GM13976 (cell line): Measurements from ENCODE around the gene CXCL8.

Source experiments
- DNase-seq: peaks from one replicate; pipeline ENCODE4 v3.0.0; 2012; ENCODE audit warnings: low spot score
- in situ Hi-C: fragments of 300-500 bp; cut with MboI; formaldehyde crosslinking; loops from one replicate; pipeline ENCODE4 v1.12.0; 2022; ENCODE audit warnings: low sequenced_read_pairs, mixed read lengths, inconsistent platforms; ENCODE audit not compliant: unreplicated experiment
- TF ChIP-seq, protein P1 (sequence below): IDR thresholded peaks from 2 replicates; pipeline ENCODE4 v1.5.1; 2012; ENCODE audit warnings: borderline replicate concordance, mild to moderate bottlenecking; ENCODE audit not compliant: insufficient read depth; ENCODE audit errors: extremely low read depth, missing control alignments, control extremely low read depth

The CXCL8 gene

DNA sequence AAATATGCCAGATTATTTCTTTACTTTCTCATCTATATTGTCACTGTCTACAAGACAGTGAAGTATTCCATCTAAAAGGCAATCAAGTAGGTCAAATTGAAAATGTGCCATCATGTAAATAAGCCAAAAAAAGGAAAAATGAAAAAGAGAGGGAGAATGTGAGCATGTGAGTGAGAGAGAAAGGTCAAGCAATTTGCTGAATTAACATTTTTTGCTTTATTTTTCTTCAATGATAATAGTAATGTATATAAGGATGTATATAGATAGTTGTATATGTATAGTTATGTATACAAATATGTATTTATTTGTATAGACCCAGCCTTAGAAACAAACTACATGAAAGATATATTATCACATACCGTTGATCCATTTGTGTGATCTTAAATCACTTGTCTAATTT, 11.5 kb downstream of the CXCL8 start:
- in situ Hi-C loops = no loop called here
- TF ChIP-seq, protein P1, sequence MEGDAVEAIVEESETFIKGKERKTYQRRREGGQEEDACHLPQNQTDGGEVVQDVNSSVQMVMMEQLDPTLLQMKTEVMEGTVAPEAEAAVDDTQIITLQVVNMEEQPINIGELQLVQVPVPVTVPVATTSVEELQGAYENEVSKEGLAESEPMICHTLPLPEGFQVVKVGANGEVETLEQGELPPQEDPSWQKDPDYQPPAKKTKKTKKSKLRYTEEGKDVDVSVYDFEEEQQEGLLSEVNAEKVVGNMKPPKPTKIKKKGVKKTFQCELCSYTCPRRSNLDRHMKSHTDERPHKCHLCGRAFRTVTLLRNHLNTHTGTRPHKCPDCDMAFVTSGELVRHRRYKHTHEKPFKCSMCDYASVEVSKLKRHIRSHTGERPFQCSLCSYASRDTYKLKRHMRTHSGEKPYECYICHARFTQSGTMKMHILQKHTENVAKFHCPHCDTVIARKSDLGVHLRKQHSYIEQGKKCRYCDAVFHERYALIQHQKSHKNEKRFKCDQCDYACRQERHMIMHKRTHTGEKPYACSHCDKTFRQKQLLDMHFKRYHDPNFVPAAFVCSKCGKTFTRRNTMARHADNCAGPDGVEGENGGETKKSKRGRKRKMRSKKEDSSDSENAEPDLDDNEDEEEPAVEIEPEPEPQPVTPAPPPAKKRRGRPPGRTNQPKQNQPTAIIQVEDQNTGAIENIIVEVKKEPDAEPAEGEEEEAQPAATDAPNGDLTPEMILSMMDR = no peak
- no peak for DNase-seq

DNA sequence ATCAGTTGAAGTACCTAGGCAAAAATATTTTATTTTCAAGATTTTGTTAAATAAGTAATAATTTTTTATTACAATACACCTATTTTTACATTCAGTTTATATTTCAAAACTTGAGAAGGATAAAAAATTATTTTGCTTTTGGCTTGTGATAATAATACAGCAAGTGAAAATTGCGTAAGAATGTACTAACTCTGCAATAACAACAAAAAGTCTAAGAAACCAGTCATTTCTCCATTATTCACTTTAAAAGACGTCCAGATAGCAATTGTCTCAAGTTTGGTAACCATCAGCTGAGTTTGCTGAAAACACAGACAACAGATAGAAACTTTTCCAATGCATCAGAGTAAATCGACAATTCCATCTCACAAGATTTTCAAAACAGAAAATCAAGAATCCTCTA, 12.1 kb downstream of the CXCL8 start:
- in situ Hi-C loops = no loop called here
- TF ChIP-seq, protein P1 = no peak
- no peak for DNase-seq

DNA sequence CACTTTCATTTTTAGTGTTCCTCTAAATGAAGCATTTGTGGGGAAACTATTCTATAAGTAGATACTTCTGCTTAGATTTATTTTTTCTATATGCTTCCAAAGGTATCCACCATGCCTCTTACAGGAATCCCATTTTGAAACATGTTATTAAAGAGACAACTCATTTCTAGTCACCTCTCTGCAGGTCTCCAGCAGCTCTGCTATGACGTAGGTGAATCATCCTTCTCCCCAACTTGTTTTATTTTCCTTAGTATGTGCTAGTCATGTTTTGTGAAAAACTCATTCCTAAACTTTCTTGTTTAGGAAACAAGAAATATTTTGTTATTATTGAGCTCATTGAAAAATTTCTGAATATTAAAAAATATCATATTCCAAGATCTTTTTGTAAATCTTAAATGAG, 12.8 kb downstream of the CXCL8 start:
- TF ChIP-seq, protein P1 = no peak
- in situ Hi-C loops = no loop called here
- DNase-seq = no peak

DNA sequence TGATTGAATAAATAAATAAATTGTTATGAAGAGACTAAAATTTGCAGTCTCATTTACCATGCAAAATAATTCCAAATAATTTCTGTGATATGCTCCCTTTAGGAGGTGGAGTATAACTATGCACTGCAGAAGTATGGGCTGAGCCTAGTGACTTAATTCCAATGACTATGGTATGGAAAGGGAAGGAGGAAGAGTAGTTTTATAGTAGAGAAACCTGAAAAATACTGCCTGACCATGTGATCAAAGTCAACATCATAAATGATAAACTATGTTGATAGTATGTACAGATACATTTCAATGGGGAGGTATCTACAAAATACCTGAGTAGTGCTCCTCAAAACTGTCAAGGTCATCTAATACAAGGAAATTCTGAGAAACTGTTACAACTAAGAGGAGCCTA, 14.6 kb downstream of the CXCL8 start:
- TF ChIP-seq, protein P1 = no peak
- DNase-seq = no peak
- in situ Hi-C loops = no loop called here

DNA sequence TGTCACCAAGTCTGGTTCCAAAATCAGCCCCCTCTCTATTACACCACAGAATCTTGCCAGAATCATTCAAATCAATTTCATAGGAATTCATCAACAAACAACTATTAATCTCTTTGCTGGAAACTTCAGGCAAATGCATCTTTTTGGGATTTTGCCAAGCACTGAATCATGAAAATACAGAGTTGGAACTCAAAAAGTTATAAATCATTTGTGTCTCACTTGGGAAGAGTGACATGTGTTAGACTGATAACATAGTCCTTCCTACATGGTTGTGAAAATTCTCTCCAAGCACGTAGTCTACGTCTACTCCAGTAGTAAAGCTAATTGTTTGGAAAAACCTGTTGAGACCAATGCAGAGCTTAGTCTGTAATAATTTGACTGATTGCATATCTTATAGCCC, 19.0 kb downstream of the CXCL8 start:
- in situ Hi-C loops = no loop called here
- TF ChIP-seq, protein P1 = no peak

DNA sequence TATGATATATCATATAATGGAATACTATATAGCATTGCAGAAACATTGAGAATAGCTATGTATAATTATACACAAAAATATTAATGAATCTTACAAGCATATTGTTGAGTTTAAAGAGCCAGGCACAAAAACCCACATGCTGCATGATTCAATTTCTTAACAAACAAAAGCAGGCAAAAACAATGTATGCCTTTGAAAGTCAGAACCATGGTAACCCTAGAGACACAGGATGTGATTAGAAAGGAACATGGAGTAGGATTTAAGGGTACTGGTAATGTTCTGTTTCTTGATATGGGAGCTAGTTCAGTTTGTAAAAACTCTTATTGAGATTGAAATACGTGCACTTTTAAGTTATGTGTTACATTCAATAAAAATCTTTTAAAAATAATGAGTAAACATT, 21.5 kb downstream of the CXCL8 start:
- no peak for DNase-seq
- in situ Hi-C loops = no loop called here
- TF ChIP-seq, protein P1 = no peak

More for the DNA sequence above, 19.0 kb downstream of the CXCL8 start:
- DNase-seq = no peak

DNA sequence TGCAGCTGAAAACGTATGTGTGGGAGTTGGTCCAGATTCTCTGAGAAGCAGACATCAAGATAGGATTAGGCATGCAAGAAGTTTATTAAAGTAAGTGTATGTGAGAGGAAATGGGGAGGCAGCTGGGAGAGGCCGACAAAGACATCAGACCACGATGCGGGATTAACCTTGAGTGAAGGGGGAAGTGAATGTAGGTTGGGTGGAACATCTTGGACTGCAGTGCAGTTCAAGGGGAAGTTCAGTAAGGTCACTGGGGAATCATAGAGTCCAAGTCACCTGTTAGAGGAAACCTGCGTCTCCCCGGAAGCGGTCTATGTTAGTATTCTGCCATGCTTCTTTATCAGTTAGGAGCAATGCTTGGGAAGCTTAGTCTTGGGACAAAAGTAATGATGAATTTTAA, 22.0 kb downstream of the CXCL8 start:
- no peak for DNase-seq
- in situ Hi-C loops = no loop called here
- TF ChIP-seq, protein P1 = no peak
